ENCODE results near the gene PLCG1.
"Not testable (repeated sequence)": the region's sequence is repeated elsewhere in the genome, so short reads cannot be mapped to it uniquely, and the experiment has no call there.

The PLCG1 gene

DNA sequence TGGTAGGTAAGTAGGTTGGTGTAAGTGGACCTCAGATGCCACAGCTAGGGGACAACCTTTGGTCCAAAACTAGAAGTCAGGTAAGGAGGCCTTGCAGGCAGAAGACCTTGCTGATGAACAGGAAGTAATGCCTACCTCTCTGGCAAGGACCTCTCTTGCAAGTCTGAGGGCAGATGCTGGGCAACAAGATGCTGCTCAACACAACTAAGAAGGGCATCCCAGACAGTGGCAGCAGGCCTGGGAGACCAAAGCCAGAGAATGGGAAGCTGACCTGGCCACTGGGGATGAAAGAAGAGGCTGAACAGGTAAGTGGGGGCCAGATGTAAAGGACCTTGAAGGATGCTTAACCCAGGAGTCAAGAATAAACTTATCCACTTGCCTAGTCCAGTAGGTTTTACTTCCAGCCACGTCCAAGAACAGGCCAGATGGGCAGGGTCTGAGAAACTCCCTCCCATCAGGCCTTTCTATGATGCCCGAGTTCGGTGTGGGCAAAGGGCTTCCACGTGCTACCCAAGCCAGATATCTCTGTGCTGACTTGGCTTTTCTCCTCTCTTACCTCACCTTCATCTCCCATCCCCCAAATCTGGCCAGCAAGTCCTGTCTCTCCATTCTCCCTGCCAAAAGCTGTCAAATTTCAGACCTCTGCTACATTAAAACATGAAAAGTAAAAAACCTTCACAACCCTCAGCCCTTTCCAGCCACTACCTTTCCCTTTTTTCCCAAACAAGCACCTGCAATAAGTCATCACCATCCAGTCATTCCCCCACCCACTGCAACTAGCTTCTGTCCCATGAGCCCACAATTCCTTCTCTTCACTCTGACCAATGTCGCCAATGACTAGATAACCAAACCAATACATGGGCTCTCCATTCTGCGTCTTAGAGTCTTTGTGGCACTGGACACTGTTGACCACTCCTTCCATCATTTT lies 11.5 kb upstream of the PLCG1 start:
- ATAC-seq = no peak
- TF ChIP-seq ZFP3 (CRISPR knock-in tag; IDR thresholded peaks at IDR 0.05) (no peak), RARB (CRISPR knock-in tag; IDR thresholded peaks at IDR 0.05) (no peak), GLIS3 (CRISPR knock-in tag; IDR thresholded peaks at IDR 0.05) (no peak), CSDC2 (CRISPR knock-in tag; IDR thresholded peaks at IDR 0.05) (no peak), ZFP30 (CRISPR knock-in tag; IDR thresholded peaks at IDR 0.05) (no peak), BACH2 (CRISPR knock-in tag; IDR thresholded peaks at IDR 0.05; ENCODE audit: borderline replicate concordance) (no peak), ZC3H10 (CRISPR knock-in tag; IDR thresholded peaks at IDR 0.05) (no peak), SNAI2 (CRISPR knock-in tag; IDR thresholded peaks at IDR 0.05) (no peak), ZNF8 (CRISPR knock-in tag; IDR thresholded peaks at IDR 0.05) (no peak), ARNTL (CRISPR knock-in tag; IDR thresholded peaks at IDR 0.05; ENCODE audit: borderline replicate concordance, low read depth) (no peak), ESRRG (CRISPR knock-in tag; IDR thresholded peaks at IDR 0.05) (no peak), OSR1 (CRISPR knock-in tag; IDR thresholded peaks at IDR 0.05) (no peak)
- TF ChIP-seq, protein P1, sequence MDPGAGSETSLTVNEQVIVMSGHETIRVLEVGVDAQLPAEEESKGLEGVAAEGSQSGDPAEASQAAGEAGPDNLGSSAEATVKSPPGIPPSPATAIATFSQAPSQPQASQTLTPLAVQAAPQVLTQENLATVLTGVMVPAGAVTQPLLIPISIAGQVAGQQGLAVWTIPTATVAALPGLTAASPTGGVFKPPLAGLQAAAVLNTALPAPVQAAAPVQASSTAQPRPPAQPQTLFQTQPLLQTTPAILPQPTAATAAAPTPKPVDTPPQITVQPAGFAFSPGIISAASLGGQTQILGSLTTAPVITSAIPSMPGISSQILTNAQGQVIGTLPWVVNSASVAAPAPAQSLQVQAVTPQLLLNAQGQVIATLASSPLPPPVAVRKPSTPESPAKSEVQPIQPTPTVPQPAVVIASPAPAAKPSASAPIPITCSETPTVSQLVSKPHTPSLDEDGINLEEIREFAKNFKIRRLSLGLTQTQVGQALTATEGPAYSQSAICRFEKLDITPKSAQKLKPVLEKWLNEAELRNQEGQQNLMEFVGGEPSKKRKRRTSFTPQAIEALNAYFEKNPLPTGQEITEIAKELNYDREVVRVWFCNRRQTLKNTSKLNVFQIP (CRISPR knock-in tag; IDR thresholded peaks at IDR 0.05; ENCODE audit: borderline replicate concordance, low read depth) = no peak
- TF ChIP-seq, protein P2, sequence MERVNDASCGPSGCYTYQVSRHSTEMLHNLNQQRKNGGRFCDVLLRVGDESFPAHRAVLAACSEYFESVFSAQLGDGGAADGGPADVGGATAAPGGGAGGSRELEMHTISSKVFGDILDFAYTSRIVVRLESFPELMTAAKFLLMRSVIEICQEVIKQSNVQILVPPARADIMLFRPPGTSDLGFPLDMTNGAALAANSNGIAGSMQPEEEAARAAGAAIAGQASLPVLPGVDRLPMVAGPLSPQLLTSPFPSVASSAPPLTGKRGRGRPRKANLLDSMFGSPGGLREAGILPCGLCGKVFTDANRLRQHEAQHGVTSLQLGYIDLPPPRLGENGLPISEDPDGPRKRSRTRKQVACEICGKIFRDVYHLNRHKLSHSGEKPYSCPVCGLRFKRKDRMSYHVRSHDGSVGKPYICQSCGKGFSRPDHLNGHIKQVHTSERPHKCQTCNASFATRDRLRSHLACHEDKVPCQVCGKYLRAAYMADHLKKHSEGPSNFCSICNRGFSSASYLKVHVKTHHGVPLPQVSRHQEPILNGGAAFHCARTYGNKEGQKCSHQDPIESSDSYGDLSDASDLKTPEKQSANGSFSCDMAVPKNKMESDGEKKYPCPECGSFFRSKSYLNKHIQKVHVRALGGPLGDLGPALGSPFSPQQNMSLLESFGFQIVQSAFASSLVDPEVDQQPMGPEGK (CRISPR knock-in tag; IDR thresholded peaks at IDR 0.05; ENCODE audit: borderline replicate concordance) = no peak
- TF ChIP-seq, protein P3, sequence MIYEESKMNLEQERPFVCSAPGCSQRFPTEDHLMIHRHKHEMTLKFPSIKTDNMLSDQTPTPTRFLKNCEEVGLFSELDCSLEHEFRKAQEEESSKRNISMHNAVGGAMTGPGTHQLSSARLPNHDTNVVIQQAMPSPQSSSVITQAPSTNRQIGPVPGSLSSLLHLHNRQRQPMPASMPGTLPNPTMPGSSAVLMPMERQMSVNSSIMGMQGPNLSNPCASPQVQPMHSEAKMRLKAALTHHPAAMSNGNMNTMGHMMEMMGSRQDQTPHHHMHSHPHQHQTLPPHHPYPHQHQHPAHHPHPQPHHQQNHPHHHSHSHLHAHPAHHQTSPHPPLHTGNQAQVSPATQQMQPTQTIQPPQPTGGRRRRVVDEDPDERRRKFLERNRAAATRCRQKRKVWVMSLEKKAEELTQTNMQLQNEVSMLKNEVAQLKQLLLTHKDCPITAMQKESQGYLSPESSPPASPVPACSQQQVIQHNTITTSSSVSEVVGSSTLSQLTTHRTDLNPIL (CRISPR knock-in tag; IDR thresholded peaks at IDR 0.05; ENCODE audit: low read depth) = no peak
- TF ChIP-seq, protein P4, sequence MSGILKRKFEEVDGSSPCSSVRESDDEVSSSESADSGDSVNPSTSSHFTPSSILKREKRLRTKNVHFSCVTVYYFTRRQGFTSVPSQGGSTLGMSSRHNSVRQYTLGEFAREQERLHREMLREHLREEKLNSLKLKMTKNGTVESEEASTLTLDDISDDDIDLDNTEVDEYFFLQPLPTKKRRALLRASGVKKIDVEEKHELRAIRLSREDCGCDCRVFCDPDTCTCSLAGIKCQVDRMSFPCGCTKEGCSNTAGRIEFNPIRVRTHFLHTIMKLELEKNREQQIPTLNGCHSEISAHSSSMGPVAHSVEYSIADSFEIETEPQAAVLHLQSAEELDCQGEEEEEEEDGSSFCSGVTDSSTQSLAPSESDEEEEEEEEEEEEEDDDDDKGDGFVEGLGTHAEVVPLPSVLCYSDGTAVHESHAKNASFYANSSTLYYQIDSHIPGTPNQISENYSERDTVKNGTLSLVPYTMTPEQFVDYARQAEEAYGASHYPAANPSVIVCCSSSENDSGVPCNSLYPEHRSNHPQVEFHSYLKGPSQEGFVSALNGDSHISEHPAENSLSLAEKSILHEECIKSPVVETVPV (CRISPR knock-in tag; IDR thresholded peaks at IDR 0.05) = no peak

DNA sequence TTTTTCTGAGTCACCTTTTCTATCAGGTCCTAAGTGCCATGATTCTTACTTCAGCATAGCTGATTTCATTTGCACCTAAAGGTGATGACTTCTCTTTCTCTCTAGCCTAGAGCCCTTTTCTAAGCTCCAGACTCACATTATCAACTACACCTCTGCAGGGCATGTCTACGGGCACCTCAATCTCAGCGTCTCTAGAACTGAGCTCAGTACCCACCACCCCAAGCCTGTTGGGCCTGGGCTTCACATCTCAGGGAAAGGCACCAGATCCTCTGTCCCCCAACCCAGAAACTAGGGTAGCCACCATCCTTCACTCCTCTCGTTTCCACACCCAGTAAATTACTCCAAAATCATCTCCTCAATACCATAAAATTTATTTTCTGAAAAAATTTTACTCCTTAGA lies 10.6 kb upstream of the PLCG1 start:
- no peak for ATAC-seq
- no peak for TF ChIP-seq BACH2 (CRISPR knock-in tag; IDR thresholded peaks at IDR 0.05; ENCODE audit: borderline replicate concordance)
- no peak for TF ChIP-seq ZNF8 (CRISPR knock-in tag; IDR thresholded peaks at IDR 0.05)
- TF ChIP-seq ARNTL (CRISPR knock-in tag; IDR thresholded peaks at IDR 0.05; ENCODE audit: borderline replicate concordance, low read depth) = no peak
- TF ChIP-seq TCF4 (CRISPR knock-in tag; IDR thresholded peaks at IDR 0.05; ENCODE audit: borderline replicate concordance) = no peak
- TF ChIP-seq PPARA (CRISPR knock-in tag; IDR thresholded peaks at IDR 0.05; ENCODE audit: borderline replicate concordance) = no peak
- no peak for TF ChIP-seq OSR1 (CRISPR knock-in tag; IDR thresholded peaks at IDR 0.05)
- TF ChIP-seq ZNF70 (CRISPR knock-in tag; IDR thresholded peaks at IDR 0.05) = no peak
- no peak for TF ChIP-seq CSDC2 (CRISPR knock-in tag; IDR thresholded peaks at IDR 0.05)
- TF ChIP-seq, protein P4 (CRISPR knock-in tag; IDR thresholded peaks at IDR 0.05) = no peak
- no peak for TF ChIP-seq TOX (CRISPR knock-in tag; IDR thresholded peaks at IDR 0.05; ENCODE audit: borderline replicate concordance)
- no peak for TF ChIP-seq ESRRG (CRISPR knock-in tag; IDR thresholded peaks at IDR 0.05)
- TF ChIP-seq GLIS3 (CRISPR knock-in tag; IDR thresholded peaks at IDR 0.05) = no peak
- no peak for TF ChIP-seq ZNF565 (CRISPR knock-in tag; conservative IDR thresholded peaks at IDR 0.05; ENCODE audit: low read depth)
- TF ChIP-seq, protein P1 (CRISPR knock-in tag; IDR thresholded peaks at IDR 0.05; ENCODE audit: borderline replicate concordance, low read depth) = no peak
- TF ChIP-seq ZFP30 (CRISPR knock-in tag; IDR thresholded peaks at IDR 0.05) = no peak

DNA sequence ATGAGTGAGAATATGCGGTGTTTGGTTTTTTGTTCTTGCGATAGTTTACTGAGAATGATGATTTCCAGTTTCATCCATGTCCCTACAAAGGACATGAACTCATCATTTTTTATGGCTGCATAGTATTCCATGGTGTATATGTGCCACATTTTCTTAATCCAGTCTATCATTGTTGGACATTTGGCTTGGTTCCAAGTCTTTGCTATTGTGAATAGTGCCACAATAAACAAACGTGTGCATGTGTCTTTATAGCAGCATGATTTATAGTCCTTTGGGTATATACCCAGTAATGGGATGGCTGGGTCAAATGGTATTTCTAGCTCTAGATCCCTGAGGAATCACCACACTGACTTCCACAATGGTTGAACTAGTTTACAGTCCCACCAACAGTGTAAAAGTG lies 9.0 kb upstream of the PLCG1 start:
- not testable (repeated sequence) for ATAC-seq

Measured in SK-N-SH treated with all-trans-retinoic acid at 6 μM for 48 hours (cell line).